ENCODE results near the gene POLR3GL.

POLR3GL gene

GRCh38 chr1:145974721-145975120, 10.2 kb downstream of the POLR3GL start:
- no peak for DNase-seq (ENCODE audit: low read depth in 2 of 2)
- H3K4me3 ChIP-seq (replicated peaks in 1 of 2; ENCODE audit: low read depth in 2 of 2, low read length in 2 of 2), result no peak overlapping the region
- TF ChIP-seq CTCF (IDR thresholded peaks at IDR 0.05; ENCODE audit: low read depth, low read length), result no peak

GRCh38 chr1:145975216-145975615, 10.7 kb downstream of the POLR3GL start:
- DNase-seq (ENCODE audit: low read depth in 2 of 2), result no peak
- H3K4me3 ChIP-seq (replicated peaks in 1 of 2; ENCODE audit: low read depth in 2 of 2, low read length in 2 of 2), result no peak overlapping the region
- no peak for TF ChIP-seq CTCF (IDR thresholded peaks at IDR 0.05; ENCODE audit: low read depth, low read length)

GRCh38 chr1:145977016-145977415, 12.5 kb downstream of the POLR3GL start:
- DNase-seq (ENCODE audit: low read depth in 2 of 2), result no peak
- no peak for TF ChIP-seq CTCF (IDR thresholded peaks at IDR 0.05; ENCODE audit: low read depth, low read length)
- H3K4me3 ChIP-seq (replicated peaks in 1 of 2; ENCODE audit: low read depth in 2 of 2, low read length in 2 of 2), result no peak overlapping the region

- DNase-seq (ENCODE audit: low read depth in 2 of 2), result peak; percentile 89 to 92
- H3K4me3 ChIP-seq (replicated peaks in 1 of 2; ENCODE audit: low read depth in 2 of 2, low read length in 2 of 2), result no peak overlapping the region
- peak; percentile 85 for TF ChIP-seq CTCF (IDR thresholded peaks at IDR 0.05; ENCODE audit: low read depth, low read length)
Measured at GRCh38 chr1:145977486-145978470, 13.3 kb downstream of the POLR3GL start.

- H3K4me3 ChIP-seq (replicated peaks in 1 of 2; ENCODE audit: low read depth in 2 of 2, low read length in 2 of 2), result peak overlapping the region in 1 of 2 donors; percentile 22
- DNase-seq (ENCODE audit: low read depth in 2 of 2), result no peak
- no peak for TF ChIP-seq CTCF (IDR thresholded peaks at IDR 0.05; ENCODE audit: low read depth, low read length)
Measured at GRCh38 chr1:145978471-145978853, 14.0 kb downstream of the POLR3GL start.

- peak overlapping the region; percentile 9 to 22 for H3K4me3 ChIP-seq (replicated peaks in 1 of 2; ENCODE audit: low read depth in 2 of 2, low read length in 2 of 2)
- DNase-seq (ENCODE audit: low read depth in 2 of 2), result peak; percentile 100
- TF ChIP-seq CTCF (IDR thresholded peaks at IDR 0.05; ENCODE audit: low read depth, low read length), result no peak
Measured at GRCh38 chr1:145978854-145979745, 14.6 kb downstream of the POLR3GL start.
